ENCODE results near the gene AK9. TPM values are rescaled to one million over a fixed set of nuclear protein-coding genes. Genes with fewer than 3 reads are reported as not detected.

Gene AK9
- polyA plus RNA-seq, 10 donors: 4.5 to 7.5 (median 6.1) TPM

DNA sequence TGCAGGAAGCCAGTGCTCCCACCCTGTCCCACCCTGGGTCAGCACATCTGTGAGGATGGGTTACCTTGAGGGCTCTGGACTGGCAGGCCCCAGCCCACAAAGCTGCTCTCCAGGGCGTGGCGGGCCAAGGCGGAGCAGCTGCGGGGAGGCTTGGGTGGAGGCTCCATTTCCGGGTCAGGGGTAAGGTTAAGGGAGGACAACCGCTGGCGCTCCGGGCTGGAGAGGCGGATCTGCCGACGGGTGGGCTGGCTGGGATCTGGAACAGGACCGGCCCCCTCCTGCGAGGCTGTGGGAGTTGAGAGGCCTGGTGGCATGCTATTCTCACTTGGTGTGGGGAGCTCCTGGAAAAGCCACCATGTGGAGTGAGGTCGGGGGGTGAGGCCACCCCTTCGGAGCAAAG is 244.9 kb downstream of the AK9 start:
- no peak for DNase-seq

DNA sequence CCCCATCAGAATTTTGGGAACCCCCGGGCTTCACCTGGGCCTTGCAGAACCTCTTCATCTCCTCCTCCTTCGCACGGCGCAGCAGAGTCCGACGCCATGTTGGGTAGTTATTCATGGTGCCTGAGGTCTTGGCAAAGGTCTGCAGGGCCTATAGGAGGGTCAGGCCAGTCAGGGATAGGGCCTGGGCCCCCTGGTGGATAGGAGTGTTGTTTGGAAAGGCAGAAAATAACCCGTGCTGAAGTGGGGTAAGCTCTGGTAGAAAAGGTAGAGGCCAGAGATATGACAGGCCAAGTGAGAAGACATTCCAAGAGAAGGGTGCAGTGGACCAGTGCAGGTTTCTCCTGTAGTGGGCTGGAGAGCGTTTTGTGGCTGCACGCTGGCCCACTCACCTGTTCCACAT is 245.6 kb downstream of the AK9 start:
- DNase-seq: no peak

DNA sequence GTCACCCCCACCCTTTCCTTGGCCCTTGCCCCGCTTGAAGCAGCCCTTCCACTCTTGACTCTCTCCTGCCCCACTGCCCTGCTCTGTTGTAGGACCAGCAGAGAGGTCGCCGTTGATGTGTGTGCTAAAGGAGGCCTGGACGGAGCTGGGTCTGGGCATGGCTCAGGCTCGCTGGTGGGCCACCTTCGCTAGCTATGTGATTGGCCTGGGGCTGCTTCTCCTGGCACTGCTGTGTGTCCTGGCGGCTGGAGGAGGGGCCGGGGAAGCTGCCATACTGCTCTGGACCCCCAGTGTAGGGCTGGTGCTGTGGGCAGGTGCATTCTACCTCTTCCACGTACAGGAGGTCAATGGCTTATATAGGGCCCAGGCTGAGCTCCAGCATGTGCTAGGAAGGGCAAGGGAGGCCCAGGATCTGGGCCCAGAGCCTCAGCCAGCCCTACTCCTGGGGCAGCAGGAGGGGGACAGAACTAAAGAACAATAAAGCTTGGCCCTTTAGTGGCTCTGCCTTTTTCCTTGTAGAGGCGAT is 247.5 kb downstream of the AK9 start:
- no peak for DNase-seq

Other genes starting within 250 kb of the AK9 start
- 10 to 100 TPM; 42.4 to 89.8 (median 59.2) TPM for gene MICAL1, start 235.4 kb downstream of the AK9 start, polyA plus RNA-seq (ENCODE audit: insufficient read length in 10 of 10)
- gene ZBTB24, start 208.0 kb downstream of the AK9 start, polyA plus RNA-seq (ENCODE audit: insufficient read length in 10 of 10): 1 to 10 TPM; 4.0 to 7.4 (median 5.7) TPM
- gene FIG4, start 94 bp upstream of the AK9 start, polyA plus RNA-seq (ENCODE audit: insufficient read length in 10 of 10): 10 to 100 TPM in 8 of 10 donors, 1 to 10 TPM in 2; 8.7 to 13.3 (median 10.6) TPM

Measured in muscle of back (tissue), 11 donors.